ENCODE results near the gene MYRIP. TPM values are rescaled to one million over a fixed set of nuclear protein-coding genes. Genes with fewer than 3 reads are reported as not detected.

MYRIP gene
- total RNA-seq, 1 donor from 2014 or later = 12.7 TPM

DNA sequence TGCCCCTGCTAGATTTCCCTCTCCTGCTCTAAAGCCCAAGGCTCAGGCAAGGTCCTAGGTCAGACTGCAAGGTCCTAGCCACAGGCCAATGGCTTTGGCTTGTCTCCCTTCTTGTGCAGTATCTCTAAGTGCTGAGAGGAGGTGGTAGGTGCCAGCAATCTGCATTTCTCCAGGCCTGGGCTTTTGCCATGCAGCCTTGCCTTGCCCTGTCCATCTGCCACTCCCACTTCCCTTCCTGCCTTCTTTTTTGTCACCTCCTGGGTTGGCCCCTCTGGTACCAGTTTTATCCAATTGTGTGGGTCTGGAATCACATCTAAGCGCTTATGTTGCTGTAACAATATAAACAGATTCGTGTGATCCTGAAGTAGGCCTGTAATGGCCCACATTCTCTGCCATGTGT, 109.9 kb downstream of the MYRIP start:
- no peaks in the 10 kb centered on the region for H3K4me1 ChIP-seq
- DNase-seq (ENCODE audit: low spot score in 2 of 2) = no peak
- no peak overlapping the region for H3K27ac ChIP-seq
- H3K27me3 ChIP-seq = no peaks in the 10 kb centered on the region
- H3K9me3 ChIP-seq = no peaks in the 10 kb centered on the region
- no peak overlapping the region for H3K4me3 ChIP-seq
- TF ChIP-seq, protein P1, sequence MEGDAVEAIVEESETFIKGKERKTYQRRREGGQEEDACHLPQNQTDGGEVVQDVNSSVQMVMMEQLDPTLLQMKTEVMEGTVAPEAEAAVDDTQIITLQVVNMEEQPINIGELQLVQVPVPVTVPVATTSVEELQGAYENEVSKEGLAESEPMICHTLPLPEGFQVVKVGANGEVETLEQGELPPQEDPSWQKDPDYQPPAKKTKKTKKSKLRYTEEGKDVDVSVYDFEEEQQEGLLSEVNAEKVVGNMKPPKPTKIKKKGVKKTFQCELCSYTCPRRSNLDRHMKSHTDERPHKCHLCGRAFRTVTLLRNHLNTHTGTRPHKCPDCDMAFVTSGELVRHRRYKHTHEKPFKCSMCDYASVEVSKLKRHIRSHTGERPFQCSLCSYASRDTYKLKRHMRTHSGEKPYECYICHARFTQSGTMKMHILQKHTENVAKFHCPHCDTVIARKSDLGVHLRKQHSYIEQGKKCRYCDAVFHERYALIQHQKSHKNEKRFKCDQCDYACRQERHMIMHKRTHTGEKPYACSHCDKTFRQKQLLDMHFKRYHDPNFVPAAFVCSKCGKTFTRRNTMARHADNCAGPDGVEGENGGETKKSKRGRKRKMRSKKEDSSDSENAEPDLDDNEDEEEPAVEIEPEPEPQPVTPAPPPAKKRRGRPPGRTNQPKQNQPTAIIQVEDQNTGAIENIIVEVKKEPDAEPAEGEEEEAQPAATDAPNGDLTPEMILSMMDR (IDR thresholded peaks at IDR 0.05) = no peak
- intact Hi-C loops (cut with DNase I) = no loop called here
- no peaks in the 10 kb centered on the region for H3K36me3 ChIP-seq

DNA sequence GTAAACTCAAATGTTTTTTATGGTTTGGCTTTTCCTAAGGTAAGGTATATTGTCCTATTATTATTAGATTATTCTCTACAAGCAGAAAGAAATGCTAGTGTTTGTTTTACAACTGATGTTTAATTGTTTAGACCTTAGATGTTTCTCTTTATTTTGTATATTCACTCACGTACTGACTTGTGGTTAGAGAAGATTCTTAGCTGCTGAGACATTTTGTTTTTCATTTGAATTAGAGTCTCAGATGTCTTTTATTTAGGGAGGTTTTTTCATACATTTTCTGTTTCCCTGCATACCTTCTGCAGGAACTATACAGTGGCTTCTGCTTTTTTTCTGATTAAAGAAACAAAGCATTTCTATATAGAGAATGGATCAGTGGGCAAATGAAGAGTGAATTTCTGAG, 110.9 kb downstream of the MYRIP start:
- Histone ChIP-seq H3K27ac (no peak overlapping the region), H3K36me3 (no peaks in the 10 kb centered on the region), H3K9me3 (no peaks in the 10 kb centered on the region), H3K4me3 (no peak overlapping the region), H3K27me3 (no peaks in the 10 kb centered on the region), H3K4me1 (no peaks in the 10 kb centered on the region)
- intact Hi-C loops (cut with DNase I) = no loop called here
- TF ChIP-seq, protein P1 (IDR thresholded peaks at IDR 0.05) = no peak
- DNase-seq (ENCODE audit: low spot score in 2 of 2) = no peak

DNA sequence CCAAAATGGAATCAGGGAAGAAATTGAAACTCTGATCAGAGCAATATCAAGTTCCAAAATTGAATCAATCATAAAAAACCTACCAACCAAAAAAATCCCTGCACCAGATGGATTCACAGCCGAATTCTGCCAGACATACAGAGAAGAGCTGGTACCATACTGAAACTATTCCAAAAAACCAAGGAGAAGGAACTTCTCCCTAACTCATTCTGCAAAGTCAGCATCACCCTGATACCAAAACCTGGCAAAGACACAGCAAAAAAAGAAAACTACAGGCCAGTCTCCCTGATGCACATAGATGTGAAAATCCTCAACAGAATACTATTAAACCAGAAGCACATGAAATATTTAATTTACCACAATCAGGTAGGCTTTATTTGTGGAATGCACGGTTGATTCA, 118.1 kb downstream of the MYRIP start:
- H3K27ac ChIP-seq = no peak overlapping the region
- no peaks in the 10 kb centered on the region for H3K27me3 ChIP-seq
- intact Hi-C loops (cut with DNase I) = no loop called here
- no peaks in the 10 kb centered on the region for H3K36me3 ChIP-seq
- H3K4me3 ChIP-seq = no peak overlapping the region
- H3K9me3 ChIP-seq = peaks cover 0 to 5% of the 10 kb centered on the region in 2 donors
- TF ChIP-seq, protein P1 (IDR thresholded peaks at IDR 0.05) = no peak
- DNase-seq (ENCODE audit: low spot score in 2 of 2) = no peak
- no peaks in the 10 kb centered on the region for H3K4me1 ChIP-seq

DNA sequence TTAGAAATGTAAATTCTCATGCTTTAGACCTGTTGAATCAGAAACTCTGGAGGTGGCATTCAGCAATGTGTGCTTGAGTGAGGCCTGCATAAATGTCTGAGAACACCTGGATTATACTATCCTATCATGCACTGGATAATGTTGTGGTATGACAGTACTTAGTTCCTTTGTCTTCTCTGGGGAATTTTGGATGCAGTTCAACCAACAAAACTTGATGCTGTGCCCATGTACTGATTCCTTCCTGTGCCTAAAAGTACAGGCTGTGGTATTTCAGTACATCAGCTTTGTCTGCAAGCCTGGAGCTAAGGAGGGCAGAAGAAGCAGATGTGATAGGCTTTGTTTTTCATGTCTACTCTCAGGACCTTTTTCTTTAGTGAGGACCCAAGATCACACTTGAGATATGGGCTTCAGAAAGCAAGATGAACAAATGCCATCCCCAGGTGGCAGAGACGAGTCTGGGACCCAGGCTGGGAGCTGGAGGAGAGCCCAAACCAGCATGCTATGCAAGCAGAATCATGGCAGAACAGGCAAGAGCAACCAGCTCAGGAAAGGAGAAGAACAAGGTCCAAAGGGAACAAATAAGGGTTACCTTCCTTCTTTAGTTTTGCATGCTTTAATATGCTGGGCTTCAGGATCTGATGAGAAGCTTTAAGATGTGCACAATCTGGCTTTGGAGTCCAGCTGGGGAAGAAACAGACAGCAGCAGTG, 124.7 kb downstream of the MYRIP start:
- no peak for DNase-seq (ENCODE audit: low spot score in 2 of 2)
- Histone ChIP-seq H3K27me3 (no peaks in the 10 kb centered on the region), H3K4me3 (no peak overlapping the region), H3K4me1 (no peaks in the 10 kb centered on the region), H3K36me3 (no peaks in the 10 kb centered on the region), H3K27ac (no peak overlapping the region), H3K9me3 (no peaks in the 10 kb centered on the region)
- intact Hi-C loops (cut with DNase I) = no loop called here
- TF ChIP-seq, protein P1 (IDR thresholded peaks at IDR 0.05) = no peak

DNA sequence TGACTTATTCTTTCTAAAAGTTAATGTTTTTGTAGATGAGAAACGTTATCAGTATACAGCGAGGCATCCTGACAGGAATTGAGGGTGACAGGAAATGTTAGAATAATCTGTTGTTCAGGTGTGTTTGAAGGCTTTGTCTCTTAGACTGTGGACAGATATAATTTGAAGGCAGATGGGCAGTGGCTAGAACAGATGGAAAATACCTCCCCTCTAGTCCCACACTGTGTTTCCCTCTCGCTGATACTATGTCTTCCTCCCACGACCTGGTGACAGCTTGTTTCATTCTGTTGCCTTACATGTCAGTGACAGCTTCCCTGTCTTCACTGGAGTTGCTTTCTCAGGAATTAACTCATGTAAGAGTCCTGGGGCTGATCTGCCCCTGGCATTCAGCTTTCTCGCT, 125.3 kb downstream of the MYRIP start:
- Histone ChIP-seq H3K4me3 (no peak overlapping the region), H3K9me3 (no peaks in the 10 kb centered on the region), H3K4me1 (no peaks in the 10 kb centered on the region), H3K27me3 (no peaks in the 10 kb centered on the region), H3K27ac (no peak overlapping the region), H3K36me3 (no peaks in the 10 kb centered on the region)
- TF ChIP-seq, protein P1 (IDR thresholded peaks at IDR 0.05) = no peak
- DNase-seq (ENCODE audit: low spot score in 2 of 2) = no peak
- intact Hi-C loops (cut with DNase I) = no loop called here

DNA sequence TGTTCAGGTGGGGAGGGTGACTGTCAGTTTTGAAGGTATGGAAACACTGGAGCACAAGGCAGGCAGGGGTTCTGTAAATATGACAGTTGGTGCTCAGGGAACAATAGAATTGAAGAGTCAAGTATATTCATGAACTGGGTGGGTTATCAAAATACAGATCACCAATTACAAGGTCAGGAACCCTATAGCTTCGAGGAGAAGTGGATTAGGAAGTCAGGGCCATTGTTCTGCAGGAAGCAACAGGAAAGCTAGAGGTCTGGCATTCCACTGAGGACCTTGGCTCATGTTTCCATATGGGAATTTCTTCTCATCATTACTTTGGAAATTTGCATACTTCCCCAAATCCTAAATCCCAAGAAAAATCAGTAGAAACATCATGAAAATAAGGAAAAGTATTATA, 125.9 kb downstream of the MYRIP start:
- DNase-seq (ENCODE audit: low spot score in 2 of 2) = no peak
- Histone ChIP-seq H3K9me3 (no peaks in the 10 kb centered on the region), H3K36me3 (no peaks in the 10 kb centered on the region), H3K4me3 (no peak overlapping the region), H3K4me1 (no peaks in the 10 kb centered on the region), H3K27me3 (no peaks in the 10 kb centered on the region), H3K27ac (no peak overlapping the region)
- intact Hi-C loops (cut with DNase I) = no loop called here
- TF ChIP-seq, protein P1 (IDR thresholded peaks at IDR 0.05) = no peak

Data from ascending aorta (tissue), 2 donors.